Activated CD8-positive, alpha-beta memory T cell treated with anti-CD3 and anti-CD28 coated beads, Interleukin-2, amount 50 U/mL, for 4 hours (primary cell): ENCODE measurements around the gene STX10.

Source experiments
- DNase-seq: peaks from one replicate; pipeline ENCODE4 v3.0.0-alpha.2; 2020

Gene STX10

DNA sequence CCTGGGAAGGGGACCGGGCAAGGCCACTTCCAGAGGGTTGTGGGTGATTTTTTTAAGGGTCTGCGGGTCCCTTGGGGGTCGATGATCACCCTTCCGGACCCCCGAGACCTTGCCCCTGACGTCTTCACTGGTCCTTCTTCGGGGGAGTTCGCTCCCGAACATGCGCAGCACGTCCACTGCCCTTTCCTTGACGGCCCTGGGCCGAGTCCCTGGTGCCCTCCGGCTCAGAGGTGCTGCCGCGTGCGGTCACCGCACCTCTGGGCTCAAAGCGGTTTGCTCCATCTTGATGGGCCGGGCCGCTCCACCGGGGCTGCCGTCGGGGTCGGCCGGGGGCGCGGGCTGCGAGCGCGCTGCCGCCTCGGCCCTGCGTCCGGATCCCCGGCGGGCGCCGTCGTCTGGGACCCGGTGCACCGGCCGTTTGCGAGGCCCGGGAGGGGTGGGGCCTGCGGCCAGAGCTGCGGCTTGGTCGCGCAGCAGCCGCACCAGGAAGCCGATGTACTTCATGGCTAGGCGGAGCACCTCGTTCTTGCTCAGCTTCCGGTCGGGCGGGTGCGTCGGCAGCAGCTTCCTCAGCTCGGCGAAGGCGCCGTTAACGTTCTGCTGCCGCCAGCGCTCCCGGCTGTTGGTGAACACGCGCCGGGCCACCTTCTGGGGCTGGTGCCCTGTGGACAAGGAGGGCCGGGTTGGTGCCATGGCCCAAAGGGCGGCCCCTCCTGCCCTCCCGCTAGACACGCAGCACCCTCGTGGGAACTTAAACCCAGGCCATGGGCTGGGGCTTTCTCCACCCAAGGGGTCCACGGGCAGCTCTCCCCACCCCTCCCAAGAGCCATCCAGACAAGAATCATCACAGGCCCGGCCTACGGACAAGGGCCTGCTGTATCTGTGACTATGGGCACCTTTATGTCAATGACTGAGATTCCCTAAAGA is 50.8 kb downstream of the STX10 start:
- DNase-seq: peak; percentile 74

DNA sequence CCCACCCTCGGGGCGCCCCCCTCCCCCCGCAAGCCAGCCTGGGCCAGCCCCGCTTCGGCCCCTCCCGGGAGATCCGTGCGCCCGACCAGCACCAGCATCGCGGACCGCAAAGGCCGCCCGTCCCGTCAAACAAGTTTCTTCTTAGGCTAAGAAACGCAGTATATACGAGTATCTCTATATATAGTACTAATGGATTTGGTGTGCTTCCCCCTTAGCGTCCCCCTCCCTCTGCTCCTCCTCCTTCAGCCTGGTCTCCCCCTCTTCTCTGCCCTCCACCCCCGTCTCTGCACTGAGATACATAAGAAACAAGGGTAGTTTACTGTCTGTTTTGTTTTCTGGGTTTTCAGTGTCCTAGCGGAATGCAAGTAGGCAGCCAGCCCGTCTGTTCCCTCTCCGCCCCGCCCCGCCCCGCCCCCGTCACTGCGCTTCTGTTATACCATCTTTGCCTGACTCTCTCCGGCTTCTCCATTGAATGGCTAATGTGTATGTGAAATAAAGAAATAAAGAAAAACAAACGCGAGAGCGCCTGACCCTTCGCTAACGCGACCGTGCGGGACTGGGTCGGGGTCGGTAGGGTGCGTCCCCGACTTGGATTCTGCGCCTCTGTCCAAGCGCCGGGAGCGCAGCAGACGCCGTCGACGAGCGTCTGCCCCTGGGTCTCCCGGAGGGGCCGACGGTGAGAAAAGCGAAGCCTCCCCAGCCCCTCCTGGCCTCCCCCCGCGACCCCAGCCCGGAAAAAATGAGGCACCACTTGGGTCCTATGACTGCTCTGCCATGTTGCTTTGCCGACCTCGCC is 51.7 kb downstream of the STX10 start:
- DNase-seq: no peak

DNA sequence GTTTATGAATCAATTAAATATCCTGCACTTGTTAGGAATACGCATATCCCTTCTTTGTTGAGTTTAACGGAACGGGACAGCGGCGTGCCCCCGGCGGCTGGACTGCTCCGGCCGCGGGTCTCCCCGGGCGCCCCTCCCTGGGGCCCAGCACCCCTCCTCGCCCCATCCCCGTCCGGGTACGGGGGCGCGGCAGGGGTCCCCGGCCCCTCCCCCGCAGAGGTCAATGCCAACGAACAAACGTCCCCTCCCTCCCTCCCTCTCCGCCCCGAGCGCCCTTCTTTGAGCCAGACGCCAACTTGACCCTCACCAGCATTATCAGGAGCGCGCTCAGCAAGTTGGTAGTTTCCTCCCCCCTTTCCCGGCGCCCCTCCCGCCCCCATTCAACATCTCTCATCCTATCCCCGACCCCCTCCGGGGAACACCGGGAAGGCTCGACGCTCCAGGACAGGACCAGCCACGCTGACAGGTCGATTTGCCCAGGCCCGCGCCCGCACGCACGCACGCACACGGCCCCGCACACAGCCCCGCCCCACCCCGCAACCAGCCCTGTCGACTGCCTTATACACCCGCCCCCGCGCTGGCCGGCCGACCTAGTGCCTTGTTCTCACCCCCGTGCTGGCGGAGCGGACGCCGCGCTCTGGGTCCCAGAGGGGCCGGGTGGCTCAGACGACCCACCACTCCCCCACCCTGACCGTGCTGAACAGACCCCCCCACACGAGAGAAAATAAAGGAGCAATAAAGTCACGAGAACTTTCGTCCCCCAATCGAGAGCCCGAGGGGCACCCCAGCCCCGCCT is 52.5 kb downstream of the STX10 start:
- DNase-seq: no peak

DNA sequence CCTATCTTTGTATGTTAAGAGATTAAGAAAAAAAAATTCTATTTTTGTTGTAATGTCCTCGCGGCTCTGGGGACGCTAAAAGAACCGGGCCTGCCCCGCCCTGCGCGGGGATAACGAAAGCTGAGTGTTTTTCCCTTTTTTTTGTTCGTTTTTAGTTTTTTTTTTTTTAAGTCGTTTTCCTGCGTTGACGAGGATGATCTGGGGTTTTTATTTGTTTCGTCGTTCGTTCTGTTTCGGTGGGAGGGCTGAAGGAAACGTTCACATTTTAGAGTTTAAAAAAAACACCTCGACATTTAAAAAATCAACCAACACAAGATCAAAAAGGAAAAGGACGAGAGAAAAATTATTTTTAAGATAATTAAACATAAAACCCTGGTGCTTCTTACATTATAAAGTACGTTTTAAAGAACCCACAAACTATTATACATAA is 53.1 kb downstream of the STX10 start:
- DNase-seq: no peak

DNA sequence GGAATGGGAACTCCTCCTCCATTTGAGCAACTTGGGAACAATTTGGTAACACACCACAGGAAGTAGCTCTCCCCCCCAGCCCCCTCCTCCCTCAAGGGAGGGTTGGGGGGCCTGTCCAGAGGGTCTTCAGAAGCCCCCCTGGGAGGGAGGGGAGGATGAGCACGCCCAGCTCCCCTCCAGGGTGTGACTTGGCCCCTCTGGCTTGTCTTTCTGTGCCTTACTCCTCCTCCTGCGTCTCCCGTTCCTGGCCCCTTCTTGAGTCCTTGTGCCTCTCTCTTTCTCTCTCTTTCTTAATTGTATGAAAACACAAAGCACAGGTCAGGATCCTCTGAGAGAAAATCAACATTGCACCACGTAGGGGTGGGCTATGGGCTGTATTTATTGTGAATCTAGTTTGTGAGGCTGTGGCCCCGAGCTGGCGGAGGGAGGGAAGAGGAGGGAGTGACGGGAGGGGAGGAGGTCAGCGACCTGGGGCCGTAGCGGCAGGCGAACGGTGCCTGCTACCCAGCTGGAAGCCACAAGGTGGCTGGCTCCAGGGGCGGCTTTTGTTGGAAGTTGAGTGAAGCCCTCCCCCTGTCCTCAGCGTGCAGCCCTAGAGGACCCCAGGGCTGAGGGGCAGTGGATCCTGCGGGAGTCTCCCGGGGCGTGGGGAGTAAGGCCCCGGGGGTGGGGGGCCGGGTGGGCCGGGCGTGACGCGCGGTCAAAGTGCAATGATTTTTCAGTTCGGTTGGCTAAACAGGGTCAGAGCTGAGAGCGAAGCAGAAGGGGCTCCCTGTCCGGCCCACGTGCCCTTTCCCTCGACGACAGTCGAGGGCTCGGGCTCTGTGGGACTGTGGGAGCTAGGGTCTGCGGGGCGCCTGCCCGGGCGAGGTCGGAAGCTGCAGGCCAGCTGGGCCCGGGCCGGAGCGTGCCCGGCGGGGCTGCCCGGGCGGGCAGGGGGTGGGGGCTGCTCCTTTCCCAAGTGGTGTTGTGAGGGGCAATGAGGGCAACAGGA is 53.9 kb downstream of the STX10 start:
- no peak for DNase-seq

DNA sequence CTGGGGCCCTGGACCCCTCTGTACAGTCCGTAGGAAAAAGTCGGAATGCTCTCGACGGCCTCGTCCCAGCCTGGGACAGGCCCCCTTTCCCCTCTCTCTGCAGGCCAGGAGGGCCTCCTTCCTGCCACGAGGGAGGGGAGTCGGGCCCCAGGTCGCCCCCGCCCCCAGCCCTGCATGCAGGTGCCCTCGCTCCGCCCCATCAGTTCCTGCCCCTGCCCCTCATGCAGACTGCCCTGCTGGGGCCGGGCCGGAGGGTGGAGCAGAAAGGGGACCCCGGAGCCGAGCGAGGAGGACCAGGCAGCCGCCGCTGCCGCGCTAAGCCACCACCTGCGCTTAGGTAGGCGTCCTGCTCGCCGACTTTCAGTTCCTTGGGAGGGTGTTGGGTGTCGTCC is 54.8 kb downstream of the STX10 start:
- DNase-seq: no peak

DNA sequence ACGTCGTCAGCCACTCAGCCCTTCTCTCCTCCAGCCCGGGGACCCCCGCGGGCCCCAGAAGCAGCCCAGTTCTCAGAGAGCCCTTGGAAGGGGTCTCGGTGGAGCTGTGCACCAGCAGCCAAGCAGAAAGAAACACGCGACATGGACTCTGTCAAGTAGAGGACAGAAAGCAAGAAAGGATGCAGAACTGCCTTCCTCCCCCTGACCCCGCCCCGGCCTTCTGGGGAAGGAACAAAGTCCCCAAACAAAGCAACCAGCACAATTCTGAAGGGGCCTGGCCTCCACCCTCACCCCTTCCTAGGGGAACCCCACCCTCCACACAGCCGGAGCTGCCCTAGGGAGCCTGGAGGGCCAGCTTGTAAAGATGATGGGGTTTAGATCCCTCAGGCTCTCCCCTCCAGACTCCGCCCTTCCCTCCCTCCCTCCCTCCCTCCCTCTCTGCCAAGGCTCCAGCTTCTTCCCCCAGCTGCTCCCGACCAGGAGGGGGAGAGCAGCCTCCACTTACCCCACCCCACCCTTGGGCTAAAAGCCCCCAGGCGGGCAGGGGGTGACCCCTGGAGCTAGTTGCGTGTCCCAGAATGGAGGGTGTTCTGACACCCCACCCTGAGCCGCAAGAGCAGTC is 55.3 kb downstream of the STX10 start:
- no peak for DNase-seq

DNA sequence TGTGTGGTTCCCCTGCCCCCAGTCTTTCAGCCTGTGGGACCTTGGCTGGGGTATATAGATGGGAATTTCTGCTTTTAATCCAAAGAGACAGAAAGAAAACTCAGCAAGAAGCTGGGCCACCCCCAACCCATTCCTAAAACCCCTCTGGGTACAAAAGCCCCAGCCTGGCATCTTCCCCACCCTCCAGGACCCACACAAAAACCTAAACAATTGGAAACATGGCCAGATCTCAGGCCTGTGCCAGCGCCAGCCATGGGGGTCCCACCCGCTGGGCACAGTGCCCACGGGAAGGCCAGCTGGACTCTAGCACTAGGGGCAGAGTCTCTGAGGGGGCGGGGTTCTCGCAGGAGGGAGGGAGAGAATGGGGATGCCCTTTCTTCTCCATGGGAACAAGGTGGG is 56.1 kb downstream of the STX10 start:
- no peak for DNase-seq
